HG03457 (cell line): ENCODE results near the gene ARHGDIG.
"Not testable (repeated sequence)": the region's sequence is repeated elsewhere in the genome, so short reads cannot be mapped to it uniquely, and the experiment has no call there.

Experiments
- ATAC-seq: cut with Tn5 transposase; IDR thresholded peaks from one replicate; pipeline ENCODE4 v1.9.1; 2021; ENCODE audit warnings: moderate number of reproducible peaks; ENCODE audit not compliant: unreplicated experiment

ARHGDIG gene

DNA sequence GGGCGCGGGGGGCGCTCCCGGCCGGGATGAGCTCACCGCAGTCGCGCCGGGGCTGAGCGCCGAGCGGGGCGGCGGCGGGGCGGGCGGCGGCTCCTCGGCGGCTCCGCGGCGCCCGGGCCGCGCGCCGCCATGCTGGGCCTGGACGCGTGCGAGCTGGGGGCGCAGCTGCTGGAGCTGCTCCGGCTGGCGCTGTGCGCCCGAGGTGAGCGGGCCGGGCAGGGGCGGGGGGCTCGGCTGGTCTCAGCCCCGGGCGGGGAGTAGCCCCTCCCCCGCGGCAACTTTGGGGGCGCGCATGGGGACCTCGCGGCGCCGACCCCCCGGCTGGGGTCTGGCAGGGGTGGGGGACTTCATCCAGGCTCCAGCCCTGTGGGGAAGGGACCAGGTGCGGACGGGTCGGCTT is at the start of gene ARHGDIG:
ARHGDIG (plus strand) TSS at position 40 of the 400 bp plus-strand sequence; CDS start at position 130, 90 bp downstream.
- ATAC-seq = no peak

DNA sequence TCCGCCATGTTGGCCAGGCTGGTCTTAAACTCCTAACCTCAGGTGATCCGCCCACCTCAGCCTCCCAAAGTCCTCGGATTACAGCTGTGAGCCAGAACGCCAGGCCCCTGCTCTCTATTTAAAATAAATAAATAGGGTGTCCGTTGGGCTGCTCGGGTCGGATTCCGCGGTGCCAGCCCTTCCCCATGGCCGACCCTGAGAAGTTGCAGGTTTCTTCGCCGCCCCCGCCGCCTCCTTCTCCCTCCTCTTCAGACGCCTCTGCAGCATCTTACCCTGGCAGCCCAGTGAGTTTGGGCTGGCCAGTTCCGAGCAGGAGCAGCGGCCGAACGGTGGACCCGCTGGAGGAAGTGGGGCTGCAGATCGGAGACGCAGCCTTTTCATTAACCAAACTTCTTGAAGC is 49.4 kb upstream of the ARHGDIG start:
- ATAC-seq = no peak

DNA sequence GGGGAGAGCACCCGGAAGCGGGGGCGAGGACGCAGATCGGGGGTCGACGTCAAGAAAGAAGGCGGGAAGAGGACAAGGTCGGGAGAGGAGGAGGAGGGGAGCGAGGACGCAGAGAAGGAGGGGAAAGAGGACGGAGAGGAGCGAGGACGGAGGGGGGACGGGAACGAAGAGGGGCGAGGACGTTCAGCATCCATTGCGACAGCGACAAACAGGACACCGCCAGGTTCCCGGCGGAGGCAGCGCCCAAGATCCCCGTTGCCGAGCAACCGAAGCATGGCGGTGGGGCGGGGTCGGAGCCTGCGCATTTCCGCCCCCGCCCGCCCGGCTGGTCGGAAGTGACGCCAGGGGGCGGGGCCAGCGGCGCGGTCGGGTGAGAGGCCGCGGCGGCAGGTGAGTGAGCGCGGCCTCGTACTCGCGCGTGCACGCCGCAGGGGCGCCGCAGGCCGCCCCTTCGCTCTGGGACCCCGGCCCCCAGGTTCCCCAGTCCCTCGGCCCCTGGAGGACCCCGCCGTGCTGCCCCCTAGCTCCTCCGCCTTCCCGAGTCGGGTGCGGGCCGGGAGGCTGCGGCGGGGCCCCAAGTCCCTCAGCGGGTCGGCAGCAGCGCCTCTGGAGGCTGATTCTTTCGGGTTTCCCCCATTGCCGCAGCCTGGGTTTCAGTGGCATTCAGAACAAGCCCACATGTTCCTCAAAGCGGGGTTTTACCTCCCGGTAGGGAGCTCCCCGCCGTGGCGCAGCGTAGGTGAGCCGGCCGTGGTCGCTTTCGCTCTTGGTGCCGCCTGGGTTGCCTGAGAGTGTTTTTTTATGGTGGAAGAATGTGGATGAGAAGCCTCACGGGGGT is 45.7 kb upstream of the ARHGDIG start, which contains the start of gene FAM234A:
FAM234A (plus strand) TSS at position 354 of the 838 bp plus-strand sequence. CDS start 19,593 bp downstream, outside the sequence.
- ATAC-seq = peak; percentile 75

DNA sequence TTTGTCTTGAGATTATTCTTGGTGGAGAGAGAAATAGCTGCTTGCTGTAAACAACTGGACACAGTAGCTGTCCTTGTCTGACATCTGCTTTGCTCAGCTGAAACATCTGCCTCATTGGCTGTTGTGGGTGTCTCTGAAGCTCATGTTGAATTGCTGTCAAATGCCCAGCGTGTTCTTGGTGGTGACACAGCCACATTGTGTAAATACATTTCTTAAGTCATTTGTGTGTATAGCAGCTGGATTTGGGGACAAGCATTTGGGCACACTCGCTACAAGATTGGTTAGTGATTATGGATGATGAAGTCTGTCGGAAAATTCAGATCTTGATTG is 40.5 kb upstream of the ARHGDIG start:
- ATAC-seq = no peak

DNA sequence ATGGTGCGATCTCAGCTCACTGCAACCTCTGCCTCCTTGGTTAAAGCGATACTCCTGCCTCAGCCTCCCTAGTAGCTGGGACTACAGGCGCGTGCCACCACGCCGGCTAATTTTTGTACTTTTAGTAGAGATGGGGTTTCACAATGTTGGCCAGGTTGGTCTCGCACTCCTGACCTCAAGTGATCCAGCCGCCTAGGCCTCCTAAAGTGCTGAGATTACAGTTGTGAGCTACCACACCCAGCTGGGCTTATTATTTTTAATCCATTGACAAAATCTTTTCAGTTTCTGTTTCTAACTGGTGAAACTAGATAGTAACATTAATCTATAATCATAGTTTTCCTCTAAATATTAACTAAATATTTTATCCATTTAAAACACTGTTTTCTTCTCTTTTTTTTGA is 39.8 kb upstream of the ARHGDIG start:
- no peak for ATAC-seq

DNA sequence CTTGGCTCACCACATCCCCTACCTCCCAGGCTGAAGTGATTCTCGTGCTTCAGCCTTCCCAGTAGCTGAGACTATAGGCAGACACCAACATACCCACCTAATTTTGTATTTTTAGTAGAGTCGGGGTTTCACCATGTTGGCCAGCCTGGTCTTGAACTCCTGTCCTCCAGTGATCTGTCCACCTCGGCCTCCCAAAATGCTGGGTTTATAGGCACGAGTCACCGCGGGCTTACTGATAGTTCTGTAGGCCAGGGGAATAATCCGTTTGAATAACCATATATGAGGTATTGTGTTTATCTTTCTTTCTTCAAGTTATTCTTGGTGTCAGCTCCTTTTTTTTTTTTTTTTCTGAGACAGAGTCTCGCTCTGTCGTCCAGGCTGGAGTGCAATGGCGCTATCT is 38.1 kb upstream of the ARHGDIG start:
- no peak for ATAC-seq

DNA sequence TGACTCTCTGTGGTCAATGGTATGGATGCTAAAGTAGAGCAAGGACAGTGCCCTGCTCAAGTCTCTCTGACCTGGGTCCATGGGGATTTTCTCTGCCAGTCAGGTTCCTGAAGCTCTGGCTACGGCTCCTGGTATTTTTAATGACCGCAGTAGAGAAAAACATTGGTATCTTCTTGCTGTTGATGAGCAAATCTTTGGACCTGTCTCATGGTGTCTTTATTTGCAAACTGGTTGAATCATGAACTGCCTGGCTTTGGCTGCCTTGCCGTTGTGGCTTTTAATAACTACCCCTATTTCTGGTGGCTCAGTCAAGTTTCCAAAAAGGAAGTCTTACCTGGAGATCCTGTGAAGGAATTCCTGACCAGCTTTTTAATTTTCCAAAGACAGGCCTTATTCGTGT is 37.0 kb upstream of the ARHGDIG start:
- no peak for ATAC-seq

DNA sequence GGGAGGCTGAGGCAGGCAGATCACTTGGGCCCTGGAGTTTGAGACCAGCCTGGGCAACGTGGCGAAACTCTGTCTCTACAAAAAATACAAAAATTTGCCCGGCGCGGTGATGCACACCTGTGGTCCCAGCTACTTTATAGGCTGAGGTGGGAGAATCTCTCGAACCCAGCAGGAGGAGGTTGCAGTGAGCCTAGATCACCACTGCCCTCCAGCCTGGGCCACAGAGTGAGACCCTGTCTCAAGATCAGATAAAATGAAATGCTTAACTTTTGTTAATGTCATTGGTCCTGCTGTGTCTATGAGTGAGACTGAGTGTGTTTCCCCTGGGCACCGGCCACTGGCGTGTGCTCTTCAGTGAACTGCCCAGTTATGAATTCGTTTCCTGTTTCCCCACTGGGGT is 35.3 kb upstream of the ARHGDIG start:
- ATAC-seq = no peak

DNA sequence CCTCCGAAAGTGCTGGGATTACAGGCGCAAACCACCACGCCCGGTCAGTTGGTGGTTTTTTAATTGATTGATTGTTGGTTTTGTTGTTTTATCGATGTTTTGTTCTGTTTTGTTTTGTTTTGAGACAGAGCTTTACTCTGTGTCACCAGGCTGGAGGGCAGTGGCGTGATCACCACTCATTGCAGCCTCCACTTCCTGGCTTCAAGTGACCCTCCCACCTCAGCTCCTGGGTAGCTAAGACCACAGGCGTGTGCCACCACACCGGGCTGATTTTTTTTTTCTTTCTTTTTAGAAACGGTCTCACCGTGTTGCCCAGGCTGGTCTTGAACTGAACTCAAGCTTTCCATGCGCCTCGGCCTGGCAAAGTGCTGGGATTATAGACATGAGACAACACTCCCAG is 33.4 kb upstream of the ARHGDIG start:
- no peak for ATAC-seq

DNA sequence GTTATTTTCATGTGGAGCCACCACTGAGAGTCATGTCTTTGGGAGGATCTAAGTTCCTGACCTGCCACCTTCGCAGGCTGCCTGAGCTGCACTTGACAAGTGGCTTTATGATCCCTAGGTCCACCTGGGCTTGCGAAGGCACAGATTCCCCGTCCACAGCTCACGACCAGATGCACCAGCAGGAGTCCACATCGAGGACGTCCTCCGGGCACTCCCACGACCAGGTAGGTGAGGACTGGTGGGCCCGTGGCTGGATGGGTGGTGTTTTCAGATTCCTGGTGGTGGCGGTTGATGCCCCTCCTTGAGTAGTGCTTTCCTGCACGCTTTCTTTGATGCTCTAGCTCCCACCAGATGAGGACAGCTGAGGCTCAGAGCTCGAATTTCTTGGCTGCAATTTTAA is 31.0 kb upstream of the ARHGDIG start:
- ATAC-seq = no peak

DNA sequence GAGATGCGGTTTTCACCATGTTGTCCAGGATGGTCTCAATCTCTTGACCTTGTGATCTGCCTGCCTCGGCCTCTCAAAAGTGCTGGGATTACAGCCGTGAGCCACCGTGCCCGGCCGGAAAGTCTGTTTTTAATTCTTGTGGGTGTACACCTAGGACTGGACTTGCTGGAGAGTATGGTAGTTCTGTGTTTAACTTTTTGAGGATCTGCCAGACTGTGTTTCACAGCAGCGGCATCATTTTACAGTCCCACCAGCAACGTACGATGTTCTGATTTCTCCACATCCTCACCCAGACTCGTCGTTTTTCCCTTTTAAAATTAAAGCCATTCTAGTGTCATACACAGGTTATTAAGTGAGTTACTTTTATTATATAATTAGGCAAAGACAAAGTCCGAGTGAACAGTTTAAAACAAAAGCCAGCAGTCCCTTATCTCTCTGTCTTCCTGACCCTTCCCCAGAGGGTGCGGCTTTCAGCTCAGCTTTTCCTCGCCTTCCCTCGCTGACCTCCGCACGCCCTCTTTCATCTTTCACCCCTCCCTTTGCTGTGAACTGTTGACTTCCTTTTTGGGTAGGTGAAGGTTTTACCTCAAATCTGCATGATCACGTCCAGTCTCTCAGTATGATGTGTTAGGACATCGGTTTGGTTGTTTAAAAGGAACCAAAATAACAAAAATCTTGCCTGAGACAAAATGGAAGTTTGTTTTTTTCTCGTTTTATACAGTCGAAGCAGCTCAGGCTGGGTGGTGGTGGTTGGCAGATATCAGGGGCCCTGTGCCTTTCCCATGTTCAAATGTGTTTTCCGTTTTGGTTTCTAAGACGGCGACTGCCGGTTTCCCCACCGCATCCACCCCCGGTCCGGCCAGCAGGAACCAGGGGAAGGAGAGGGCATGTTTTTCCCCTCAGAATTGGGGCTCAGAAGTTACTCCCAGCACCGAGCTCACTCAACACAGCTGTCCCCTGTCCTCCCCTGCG is 27.7 kb upstream of the ARHGDIG start:
- no peak for ATAC-seq

DNA sequence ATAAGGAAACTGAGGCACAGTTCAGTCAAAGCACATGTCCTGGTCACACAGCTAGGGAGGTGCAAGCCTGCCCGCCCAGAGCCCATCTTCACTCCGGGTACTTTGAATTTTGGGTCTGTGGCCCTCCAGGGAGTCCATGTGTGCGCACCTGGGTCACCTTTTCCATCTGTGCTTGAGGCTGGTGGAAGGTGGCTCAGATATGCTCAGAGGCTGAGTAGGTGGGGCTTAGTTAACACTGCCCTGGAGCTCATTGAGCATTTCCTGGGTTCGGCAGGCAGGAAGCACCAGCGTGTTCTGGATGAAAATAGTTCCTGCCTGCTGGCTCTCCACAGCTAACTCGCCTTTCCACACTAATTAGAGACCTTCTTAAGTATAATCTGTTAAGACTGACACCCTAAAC is 26.6 kb upstream of the ARHGDIG start:
- no peak for ATAC-seq

DNA sequence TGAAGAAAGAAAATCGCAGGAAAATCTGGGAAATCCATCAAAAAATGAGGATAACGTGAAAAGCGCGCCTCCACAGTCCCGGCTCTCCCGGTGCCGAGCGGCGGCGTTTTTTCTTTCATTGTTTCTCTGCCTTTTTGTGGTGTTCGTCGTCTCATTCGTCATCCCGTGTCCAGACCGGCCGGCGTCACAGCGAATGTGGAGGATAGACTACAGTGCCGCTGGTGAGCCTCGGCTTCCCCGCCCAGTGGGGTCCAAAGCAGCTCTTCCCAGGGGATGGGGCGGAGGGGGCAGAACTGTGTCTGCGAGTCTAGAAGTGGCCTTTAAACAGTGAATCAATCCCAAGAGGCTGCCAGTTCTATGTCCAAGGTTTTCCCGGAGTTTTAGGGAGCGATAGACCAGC is 25.9 kb upstream of the ARHGDIG start:
- ATAC-seq = no peak

DNA sequence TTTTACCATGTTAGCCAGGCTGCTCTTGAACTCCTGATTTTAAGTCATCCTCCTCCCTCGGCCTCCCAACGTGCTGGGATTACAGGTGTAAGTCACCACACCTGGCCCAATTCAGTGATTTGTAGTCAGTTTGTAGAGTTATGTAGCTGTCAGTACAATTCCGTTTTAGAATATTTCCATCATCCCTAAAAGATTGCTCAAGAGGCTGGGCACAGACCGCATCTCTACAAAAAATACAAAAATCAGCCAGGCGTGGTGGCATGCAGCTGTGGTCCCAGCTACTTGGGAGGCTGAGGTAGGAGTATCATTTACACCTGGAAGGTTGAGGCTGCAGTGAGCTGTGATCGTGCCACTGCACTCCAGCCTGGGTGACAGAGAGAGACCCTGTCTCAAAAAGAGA is 25.2 kb upstream of the ARHGDIG start:
- no peak for ATAC-seq

DNA sequence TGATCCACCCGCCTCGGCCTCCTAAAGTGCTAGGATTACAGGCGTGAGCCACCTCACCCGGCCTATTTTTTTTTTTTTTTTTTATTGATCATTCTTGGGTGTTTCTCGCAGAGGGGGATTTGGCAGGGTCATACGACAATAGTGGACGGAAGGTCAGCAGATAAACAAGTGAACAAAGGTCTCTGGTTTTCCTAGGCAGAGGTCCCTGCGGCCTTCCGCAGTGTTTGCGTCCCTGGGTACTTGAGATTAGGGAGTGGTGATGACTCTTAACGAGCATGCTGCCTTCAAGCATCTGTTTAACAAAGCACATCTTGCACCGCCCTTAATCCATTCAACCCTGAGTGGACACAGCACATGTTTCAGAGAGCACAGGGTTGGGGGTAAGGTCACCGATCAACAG is 22.3 kb upstream of the ARHGDIG start:
- ATAC-seq = not testable (repeated sequence)

DNA sequence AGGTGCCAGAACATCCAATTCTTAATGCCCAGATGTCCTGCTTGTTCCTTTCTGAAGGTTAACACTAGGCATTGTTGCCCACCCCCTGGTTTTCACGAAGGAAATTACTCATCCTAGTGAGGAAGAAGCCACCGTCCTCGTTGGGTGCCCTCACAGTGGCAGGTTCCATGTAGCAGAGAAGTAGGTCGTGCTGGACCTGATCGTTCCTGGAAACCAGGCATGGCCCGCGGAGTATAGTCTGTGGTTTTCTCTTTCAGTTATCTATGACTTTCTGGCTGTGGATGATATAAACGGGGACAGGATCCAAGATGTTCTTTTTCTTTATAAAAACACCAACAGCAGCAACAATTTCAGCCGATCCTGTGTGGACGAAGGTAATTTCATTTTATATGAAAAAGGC is 21.2 kb upstream of the ARHGDIG start:
- no peak for ATAC-seq

DNA sequence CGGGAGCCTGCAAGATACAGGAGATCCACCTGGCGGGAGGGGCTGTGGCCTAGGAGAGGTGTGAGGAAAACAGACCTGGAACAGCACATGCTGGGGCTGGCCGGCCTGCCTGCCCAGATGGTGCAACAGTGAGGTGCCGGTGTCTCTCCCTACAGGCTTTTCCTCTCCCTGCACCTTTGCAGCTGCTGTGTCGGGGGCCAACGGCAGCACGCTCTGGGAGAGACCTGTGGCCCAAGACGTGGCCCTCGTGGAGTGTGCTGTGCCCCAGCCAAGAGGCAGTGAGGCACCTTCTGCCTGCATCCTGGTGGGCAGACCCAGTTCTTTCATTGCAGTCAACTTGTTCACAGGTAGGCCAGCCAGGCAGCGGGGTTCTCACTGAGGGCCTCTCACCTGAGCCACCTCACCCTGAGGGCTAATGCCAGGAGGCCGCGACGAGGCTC is 20.6 kb upstream of the ARHGDIG start:
- no peak for ATAC-seq

DNA sequence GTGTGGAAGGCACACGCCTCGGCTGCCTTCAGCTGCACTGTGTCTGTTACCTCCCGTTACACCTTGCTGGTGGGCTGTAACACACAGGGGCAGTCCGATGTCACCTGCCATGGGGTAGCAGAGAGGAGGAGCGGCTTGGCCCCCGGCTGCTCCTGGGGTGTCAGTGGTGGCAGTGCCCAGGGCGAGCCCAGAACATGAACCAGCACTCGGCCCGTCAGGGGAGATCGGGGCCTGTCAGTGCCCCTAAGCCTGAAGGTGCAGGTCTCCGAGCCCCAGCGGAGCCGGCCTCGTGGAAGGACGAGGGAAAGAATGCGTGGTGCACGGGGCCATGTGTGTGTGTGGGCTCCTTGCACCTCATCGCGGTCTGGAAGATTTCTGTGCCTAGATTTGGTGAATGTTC is 20.1 kb upstream of the ARHGDIG start:
- ATAC-seq = no peak

DNA sequence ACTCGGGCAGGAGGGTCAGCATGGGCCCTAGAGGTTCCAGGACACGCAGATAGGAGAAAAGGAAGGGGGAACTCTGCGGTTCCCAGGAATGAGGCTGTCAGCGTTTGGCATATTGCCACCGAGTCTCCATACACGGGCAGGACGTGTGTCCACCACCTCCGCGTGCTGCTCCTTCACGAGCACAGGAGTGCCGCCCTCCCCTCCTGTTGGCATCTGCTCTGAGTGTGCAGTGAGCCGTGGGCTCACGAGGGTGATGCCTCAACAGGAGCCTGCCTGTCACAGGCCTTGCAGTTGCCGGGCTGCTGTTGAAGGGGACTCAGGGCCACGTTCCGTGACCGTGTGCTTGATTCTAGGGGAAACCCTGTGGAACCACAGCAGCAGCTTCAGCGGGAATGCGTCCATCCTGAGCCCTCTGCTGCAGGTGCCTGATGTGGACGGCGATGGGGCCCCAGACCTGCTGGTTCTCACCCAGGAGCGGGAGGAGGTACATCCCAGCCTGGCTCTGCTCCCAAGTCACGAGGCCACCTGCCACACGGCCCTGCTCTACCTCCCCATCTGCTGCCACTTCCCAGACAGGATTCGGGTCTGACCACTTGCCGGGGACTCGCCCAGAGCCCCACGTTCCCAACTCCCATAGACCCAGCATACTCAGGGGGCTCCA is 19.2 kb upstream of the ARHGDIG start:
- no peak for ATAC-seq

DNA sequence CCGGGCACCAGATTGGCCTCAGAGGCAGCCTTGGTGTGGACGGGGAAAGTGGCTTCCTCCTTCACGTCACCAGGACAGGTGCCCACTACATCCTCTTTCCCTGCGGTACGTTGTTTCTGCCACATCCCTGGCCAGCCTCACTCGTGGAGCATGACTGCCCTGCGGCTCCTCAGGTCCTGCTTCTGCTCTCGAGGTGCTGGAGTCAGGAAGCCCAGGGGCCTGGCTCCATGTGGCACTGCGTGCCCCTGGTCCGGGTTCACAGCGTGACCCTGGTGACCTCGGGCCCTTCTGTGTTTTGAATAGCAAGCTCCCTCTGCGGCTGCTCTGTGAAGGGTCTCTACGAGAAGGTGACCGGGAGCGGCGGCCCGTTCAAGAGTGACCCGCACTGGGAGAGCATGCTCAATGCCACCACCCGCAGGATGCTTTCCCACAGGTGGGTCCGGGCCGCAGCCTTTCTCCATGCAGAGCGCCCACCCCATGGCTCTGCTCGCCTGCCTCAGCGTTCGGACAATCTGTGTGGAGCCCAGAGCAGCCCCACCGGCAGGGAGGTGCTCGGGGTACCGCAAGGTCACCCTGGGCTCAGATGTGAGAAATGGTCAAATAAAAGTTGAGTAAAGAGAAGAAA is 18.2 kb upstream of the ARHGDIG start:
- no peak for ATAC-seq
